Naive thymus-derived CD4-positive, alpha-beta T cell (primary cell): ENCODE measurements around the gene IGFALS. TPM values are rescaled to one million over a fixed set of nuclear protein-coding genes. Genes with fewer than 3 reads are reported as not detected.

ENCODE experiments used
- ATAC-seq: fragments of 150-1000 bp; cut with Tn5 transposase; 2 replicates; pipeline ENCODE4 v1.10.0; 2021; ENCODE audit warnings: mild to moderate bottlenecking, moderate library complexity
- CTCF ChIA-PET: fragments of 350-600 bp; sonication (Branson Sonifier 250); formaldehyde crosslinking; loops from one replicate; lab custom pipeline; 2021; ENCODE audit warnings: antibody characterized with exemption; lab: Charles Lee
- POLR2A ChIA-PET: fragments of 350-600 bp; sonication (Branson Sonifier 250); formaldehyde crosslinking; loops from one replicate; lab custom pipeline; 2021; ENCODE audit warnings: antibody characterized with exemption, inconsistent platforms; lab: Charles Lee
- DNase-seq, 9 donors: peaks; one replicate each; pipeline versions ENCODE4 v3.0.0 to v3.0.0-alpha.2; 2020 to 2022; ENCODE audit warnings: mixed read lengths in 1 of 9
- H3K27ac ChIP-seq: one replicate; pipeline ENCODE4 v1.7.0; 2013; ENCODE audit warnings: mild to moderate bottlenecking, low read depth, low read length, moderate library complexity
- H3K27me3 ChIP-seq, 2 donors: one replicate each; pipeline ENCODE4 v1.7.0; 2013; ENCODE audit warnings: low read length in 2 of 2, mild to moderate bottlenecking in 2 of 2, moderate library complexity in 2 of 2; ENCODE audit not compliant: control insufficient read depth in 2 of 2, insufficient read depth in 2 of 2
- H3K36me3 ChIP-seq, 3 experiments: 1 replicate in 2 of 3; 2 replicates in 1 of 3; pipeline ENCODE4 v1.7.0; 2013; ENCODE audit warnings: low read length in 3 of 3, mild to moderate bottlenecking in 3 of 3, moderate library complexity in 1 of 3; ENCODE audit not compliant: insufficient read depth in 3 of 3, control insufficient read depth in 2 of 3
- H3K4me1 ChIP-seq, 2 donors: one replicate each; pipeline ENCODE4 v1.7.0; 2013; ENCODE audit warnings: low read length in 2 of 2, mild to moderate bottlenecking in 2 of 2, moderate library complexity in 1 of 2; ENCODE audit not compliant: control insufficient read depth in 2 of 2, insufficient read depth in 2 of 2
- H3K4me3 ChIP-seq: 2 replicates; pipeline ENCODE4 v1.7.0; 2013; ENCODE audit warnings: mild to moderate bottlenecking, low read length
- H3K9me3 ChIP-seq, 3 experiments: 1 replicate in 2 of 3; 2 replicates in 1 of 3; pipeline ENCODE4 v1.7.0; 2013; ENCODE audit warnings: low read length in 3 of 3; ENCODE audit not compliant: control insufficient read depth in 2 of 3
- H3K27ac Mint-ChIP-seq, 9 donors: one replicate each; pipeline ENCODE4 v1.8.0; 2020 to 2022; ENCODE audit warnings: mixed read lengths in 9 of 9, mild to moderate bottlenecking in 8 of 9, moderate library complexity in 5 of 9, inconsistent platforms in 2 of 9
- H3K27me3 Mint-ChIP-seq, 5 donors: one replicate each; pipeline ENCODE4 v1.8.0; 2021 to 2022; ENCODE audit warnings: mixed read lengths in 5 of 5, mild to moderate bottlenecking in 1 of 5
- H3K36me3 Mint-ChIP-seq, 5 donors: one replicate each; pipeline ENCODE4 v1.8.0; 2020 to 2022; ENCODE audit warnings: mixed read lengths in 5 of 5, mild to moderate bottlenecking in 3 of 5, inconsistent platforms in 1 of 5
- H3K4me1 Mint-ChIP-seq, 7 donors: one replicate each; pipeline ENCODE4 v1.8.0; 2020 to 2022; ENCODE audit warnings: mixed read lengths in 7 of 7, mild to moderate bottlenecking in 3 of 7, inconsistent platforms in 1 of 7
- H3K4me3 Mint-ChIP-seq, 10 donors: one replicate each; pipeline ENCODE4 v1.8.0; 2020 to 2022; ENCODE audit warnings: mild to moderate bottlenecking in 10 of 10, mixed read lengths in 10 of 10, moderate library complexity in 6 of 10, inconsistent platforms in 2 of 10
- H3K9me3 Mint-ChIP-seq, 11 donors: one replicate each; pipeline ENCODE4 v1.8.0; 2020 to 2022; ENCODE audit warnings: mixed read lengths in 11 of 11, mild to moderate bottlenecking in 4 of 11, inconsistent platforms in 1 of 11, moderate library complexity in 1 of 11
- intact Hi-C, 2 donors: fragments of 100-400 bp; cut with micrococcal nuclease; formaldehyde crosslinking; loops; one replicate each; pipeline ENCODE4 v1.15.1; 2023
- polyA plus RNA-seq, 2 donors: library from polyadenylated mRNA; unstranded; fragments of 300-500 nt; fragmentation: Illumina TruSeq; gene quantifications; one replicate each; pipeline ENCODE4 v1.2.3, GENCODE V29; 2021
- total RNA-seq, 6 experiments: library from RNA in 5 of 6; stranded (reverse) in 5 of 6; gene quantifications; 1 replicate in 5 of 6; 2 replicates in 1 of 6; pipeline ENCODE4 v1.2.3 and lab custom pipeline; 2021 to 2026

IGFALS gene
- total and polyA plus RNA-seq, 7 experiments from 2014 or later, result 0.19 to 1.5 (median 0.74) TPM; not detected in 1

DNA sequence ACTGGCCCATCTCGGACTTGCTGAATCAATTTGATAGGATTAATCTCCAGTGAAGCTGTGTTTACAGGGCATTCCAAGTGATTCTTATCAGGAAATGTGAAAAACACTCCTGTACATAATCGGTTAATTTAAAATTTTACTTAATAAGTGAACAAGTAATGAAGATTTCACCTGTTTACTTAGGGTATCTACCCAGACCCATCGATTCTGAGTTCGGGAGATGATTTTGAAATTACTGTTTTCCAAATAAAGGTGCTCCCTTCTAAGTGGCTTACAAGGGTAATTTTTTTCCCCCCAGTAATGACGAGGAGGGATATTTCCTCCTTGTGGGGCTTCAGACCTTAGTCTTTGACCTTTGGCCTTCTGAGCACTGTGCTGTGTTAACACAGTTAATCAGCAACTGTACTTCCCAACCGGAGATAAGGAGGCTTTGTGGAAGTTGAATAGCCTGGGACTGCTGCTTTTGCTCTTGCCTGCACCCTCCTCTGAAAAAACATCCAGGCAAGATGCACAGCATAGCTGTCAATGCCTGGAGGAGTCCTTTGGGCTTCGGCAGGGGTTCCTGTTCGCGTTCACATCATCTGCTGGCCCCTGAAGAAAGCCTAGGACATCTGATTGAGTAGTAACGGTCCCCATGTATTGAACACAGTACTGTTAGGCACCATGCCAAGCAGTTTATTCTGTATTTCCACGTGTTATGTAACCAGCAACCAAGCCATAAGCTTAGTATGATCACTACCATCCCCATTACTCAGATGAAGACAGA is 35.3 kb upstream of the IGFALS start:
- H3K4me1 ChIP-seq, result peaks cover 19 to 24% of the 10 kb centered on the region in 2 donors
- intact Hi-C loops, result loop anchor here in 1 of 2 donors (5.0 kb wide), 1 partner anchor 122 kb away; the partner anchor contains the start of gene MAPK8IP3
- no peak overlapping the region for H3K27ac ChIP-seq
- Mint-ChIP-seq H3K9me3 (peaks cover 0 to 2% (median 0%) of the 10 kb centered on the region in 11 donors), H3K4me3 (peak overlapping the region; percentile 17 to 92 (median 56)), H3K36me3 (peaks cover 0 to 7% (median 0%) of the 10 kb centered on the region in 5 donors), H3K27ac (peak overlapping the region in 5 of 9 donors; percentile 2 to 59 (median 30)), H3K27me3 (no peaks in the 10 kb centered on the region), H3K4me1 (peaks cover 21 to 59% (median 41%) of the 10 kb centered on the region in 7 donors)
- peaks cover 0 to 10% (median 0%) of the 10 kb centered on the region in 3 experiments for H3K36me3 ChIP-seq
- no peak overlapping the region for H3K4me3 ChIP-seq
- no peaks in the 10 kb centered on the region for H3K9me3 ChIP-seq
- no peaks in the 10 kb centered on the region for H3K27me3 ChIP-seq
- no peak for ATAC-seq
- POLR2A ChIA-PET, result interaction anchor here (2.9 kb wide), 1 partner anchor 57 kb away, joined by 11 read pairs; the partner anchor contains the start of genes EME2, MRPS34 and NME3
- CTCF ChIA-PET, result no interaction called here
- DNase-seq, result no peak

GRCh38 chr16:1826691-1827573 is 33.4 kb upstream of the IGFALS start, which contains the start of the genes FAHD1 and HAGH:
Gene FAHD1, plus strand, starts transcription at chr16:1827206. Its CDS starts 33 bp downstream, at chr16:1827239.
Gene HAGH, minus strand, starts transcription at chr16:1826825. Its CDS starts 38 bp downstream, at chr16:1826787.
- peak within 1 kb of the TSS; percentile 85 to 94 (median 91) for H3K27ac Mint-ChIP-seq
- Histone ChIP-seq H3K4me3 (peak within 1 kb of the TSS; percentile 99), H3K27me3 (no peaks in the 10 kb centered on the region), H3K27ac (peak within 1 kb of the TSS; percentile 78), H3K36me3 (peaks cover 3 to 20% (median 5%) of the 10 kb centered on the region in 3 experiments), H3K4me1 (peaks cover 19 to 26% of the 10 kb centered on the region in 2 donors), H3K9me3 (no peaks in the 10 kb centered on the region)
- peaks cover 0 to 2% (median 0%) of the 10 kb centered on the region in 11 donors for H3K9me3 Mint-ChIP-seq
- peak within 1 kb of the TSS; percentile 82 to 98 (median 93) for H3K4me3 Mint-ChIP-seq
- H3K36me3 Mint-ChIP-seq, result peaks cover 0 to 11% (median 0%) of the 10 kb centered on the region in 5 donors
- peaks cover 21 to 62% (median 44%) of the 10 kb centered on the region in 7 donors for H3K4me1 Mint-ChIP-seq
- ChIA-PET CTCF (interaction anchor here (0.5 to 1.0 kb wide), 3 partner anchors 44 to 220 kb away, joined by 3 read pairs; partner anchors contain the start of genes NUBP2 and SPSB3), POLR2A (interaction anchor here (0.5 to 3.6 kb wide), 15 partner anchors 11 to 823 kb away, joined by 3 to 33 read pairs (median 4); partner anchors contain the start of genes EME2, JPT2, MAPK8IP3 and MRPS34)
- H3K27me3 Mint-ChIP-seq, result no peaks in the 10 kb centered on the region
- intact Hi-C loops, result loop anchor here (1.0 to 5.0 kb wide), 12 partner anchors 15 to 518 kb away; partner anchors contain the start of genes MRPS34 (in 2 of the 2), NUBP2 (in 2 of the 2), SPSB3 (in 2 of the 2) and CRAMP1 (in 1 of the 2)
- DNase-seq (peak; percentile 83 to 98 (median 92)), ATAC-seq (peak; percentile 91)

- intact Hi-C loops, result loop anchor here (1.0 to 5.0 kb wide), 11 partner anchors 14 to 517 kb away; partner anchors contain the start of genes MRPS34 (in 2 of the 2), NUBP2 (in 2 of the 2), SPSB3 (in 2 of the 2) and CRAMP1 (in 1 of the 2)
- DNase-seq (peak in 5 of 9 donors; percentile 55 to 87 (median 65)), ATAC-seq (peak; percentile 78)
- H3K27me3 ChIP-seq, result no peaks in the 10 kb centered on the region
- Mint-ChIP-seq H3K4me1 (peaks cover 21 to 60% (median 44%) of the 10 kb centered on the region in 7 donors), H3K4me3 (peak overlapping the region; percentile 82 to 92 (median 88)), H3K9me3 (peaks cover 0 to 2% (median 0%) of the 10 kb centered on the region in 11 donors), H3K27ac (peak overlapping the region; percentile 80 to 93 (median 91)), H3K27me3 (no peaks in the 10 kb centered on the region), H3K36me3 (peaks cover 0 to 7% (median 0%) of the 10 kb centered on the region in 5 donors)
- H3K4me3 ChIP-seq, result peak overlapping the region; percentile 69
- H3K4me1 ChIP-seq, result peaks cover 19 to 26% of the 10 kb centered on the region in 2 donors
- H3K27ac ChIP-seq, result peak overlapping the region; percentile 78
- H3K36me3 ChIP-seq, result peaks cover 3 to 29% (median 7%) of the 10 kb centered on the region in 3 experiments
- no peaks in the 10 kb centered on the region for H3K9me3 ChIP-seq
- POLR2A ChIA-PET, result interaction anchor here (0.5 to 3.6 kb wide), 7 partner anchors 12 to 556 kb away, joined by 3 to 33 read pairs (median 5); partner anchors contain the start of genes EME2, MRPS34, NME3 and NUBP2
- CTCF ChIA-PET, result interaction anchor here (0.5 to 1.0 kb wide), 3 partner anchors 121 to 690 kb away, joined by 3 read pairs; no protein-coding TSS in a partner anchor
Observed at GRCh38 chr16:1825864-1826690, 32.6 kb upstream of the IGFALS start.

DNA sequence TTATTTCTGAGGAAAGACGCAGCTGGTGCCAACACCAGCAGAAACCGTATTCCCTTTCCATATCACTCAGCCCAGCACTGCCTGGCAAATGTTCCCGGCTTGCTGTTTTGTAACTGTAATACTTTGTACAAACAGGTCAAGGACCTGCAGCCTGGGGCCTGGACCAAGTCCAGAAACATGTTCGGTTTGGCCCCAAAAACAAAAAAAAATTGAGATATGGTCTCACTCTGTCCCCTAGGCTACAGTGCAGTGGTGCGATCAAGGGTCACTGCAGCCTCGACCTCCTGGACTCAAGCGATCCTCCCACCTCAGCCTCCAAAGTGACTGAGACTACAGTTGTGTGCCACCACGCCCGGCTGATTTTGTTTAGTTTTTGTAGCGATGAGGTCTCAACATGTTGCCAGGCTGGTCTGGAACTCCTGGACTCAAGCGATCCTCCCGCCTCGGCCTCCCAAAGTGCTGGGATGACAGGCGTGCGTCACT is 31.9 kb upstream of the IGFALS start:
- Histone ChIP-seq H3K27ac (peak overlapping the region; percentile 78), H3K4me3 (peak overlapping the region; percentile 69), H3K36me3 (peaks cover 3 to 35% (median 7%) of the 10 kb centered on the region in 3 experiments), H3K27me3 (no peaks in the 10 kb centered on the region), H3K4me1 (peaks cover 19 to 26% of the 10 kb centered on the region in 2 donors), H3K9me3 (no peaks in the 10 kb centered on the region)
- no peaks in the 10 kb centered on the region for H3K27me3 Mint-ChIP-seq
- peaks cover 21 to 55% (median 39%) of the 10 kb centered on the region in 7 donors for H3K4me1 Mint-ChIP-seq
- DNase-seq (no peak), ATAC-seq (no peak)
- H3K4me3 Mint-ChIP-seq, result peak overlapping the region; percentile 82 to 90 (median 86)
- peaks cover 0 to 4% (median 0%) of the 10 kb centered on the region in 5 donors for H3K36me3 Mint-ChIP-seq
- ChIA-PET CTCF (interaction anchor here (0.5 kb wide), 1 partner anchor 690 kb away, joined by 3 read pairs; no protein-coding TSS in a partner anchor), POLR2A (interaction anchor here (0.5 to 3.6 kb wide), 3 partner anchors 8 to 51 kb away, joined by 3 to 33 read pairs (median 5); partner anchors contain the start of genes NUBP2 and SPSB3)
- peaks cover 0 to 2% (median 0%) of the 10 kb centered on the region in 11 donors for H3K9me3 Mint-ChIP-seq
- peak overlapping the region; percentile 77 to 93 (median 91) for H3K27ac Mint-ChIP-seq
- intact Hi-C loops, result loop anchor here in 1 of 2 donors (5.0 kb wide), 1 partner anchor 118 kb away; the partner anchor contains the start of gene MAPK8IP3

DNA sequence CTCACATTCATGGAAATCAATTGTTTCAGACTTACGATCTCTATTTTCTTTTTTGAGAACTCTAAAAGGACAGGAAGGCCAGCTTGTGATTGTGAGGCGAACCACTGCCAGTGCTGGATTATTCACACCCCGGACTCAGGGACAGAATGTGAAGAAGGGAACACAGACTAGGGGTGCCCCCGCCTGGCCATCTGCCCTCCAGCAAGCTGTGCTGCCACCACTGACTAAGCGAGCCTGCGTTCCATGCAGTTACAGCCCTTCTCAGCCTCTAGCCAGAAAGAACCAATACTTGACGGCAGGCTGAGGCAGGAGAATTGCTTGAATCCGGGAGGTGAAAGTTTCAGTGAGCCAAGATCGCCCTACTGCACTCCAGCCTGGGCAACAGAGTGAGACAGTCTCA is 30.3 kb upstream of the IGFALS start:
- Histone ChIP-seq H3K9me3 (no peaks in the 10 kb centered on the region), H3K27ac (peak overlapping the region; percentile 26), H3K4me1 (peaks cover 19 to 26% of the 10 kb centered on the region in 2 donors), H3K36me3 (peaks cover 3 to 51% (median 12%) of the 10 kb centered on the region in 3 experiments), H3K27me3 (no peaks in the 10 kb centered on the region), H3K4me3 (no peak overlapping the region)
- H3K9me3 Mint-ChIP-seq, result peaks cover 0 to 2% (median 0%) of the 10 kb centered on the region in 11 donors
- no peak for ATAC-seq
- peaks cover 17 to 40% (median 30%) of the 10 kb centered on the region in 7 donors for H3K4me1 Mint-ChIP-seq
- intact Hi-C loops, result no loop called here
- ChIA-PET POLR2A (interaction anchor here (1.3 kb wide), 1 partner anchor 51 kb away, joined by 5 read pairs; the partner anchor contains the start of genes EME2 and MRPS34), CTCF (no interaction called here)
- no peaks in the 10 kb centered on the region for H3K27me3 Mint-ChIP-seq
- H3K4me3 Mint-ChIP-seq, result peak overlapping the region in 9 of 10 donors; percentile 35 to 90 (median 49)
- peaks cover 0 to 8% (median 0%) of the 10 kb centered on the region in 5 donors for H3K36me3 Mint-ChIP-seq
- peak overlapping the region in 6 of 9 donors; percentile 5 to 91 (median 52) for H3K27ac Mint-ChIP-seq
- DNase-seq, result no peak
